ENCODE results near the gene OXLD1.
"Not testable (repeated sequence)": the region's sequence is repeated elsewhere in the genome, so short reads cannot be mapped to it uniquely, and the experiment has no call there.

OXLD1 gene

DNA sequence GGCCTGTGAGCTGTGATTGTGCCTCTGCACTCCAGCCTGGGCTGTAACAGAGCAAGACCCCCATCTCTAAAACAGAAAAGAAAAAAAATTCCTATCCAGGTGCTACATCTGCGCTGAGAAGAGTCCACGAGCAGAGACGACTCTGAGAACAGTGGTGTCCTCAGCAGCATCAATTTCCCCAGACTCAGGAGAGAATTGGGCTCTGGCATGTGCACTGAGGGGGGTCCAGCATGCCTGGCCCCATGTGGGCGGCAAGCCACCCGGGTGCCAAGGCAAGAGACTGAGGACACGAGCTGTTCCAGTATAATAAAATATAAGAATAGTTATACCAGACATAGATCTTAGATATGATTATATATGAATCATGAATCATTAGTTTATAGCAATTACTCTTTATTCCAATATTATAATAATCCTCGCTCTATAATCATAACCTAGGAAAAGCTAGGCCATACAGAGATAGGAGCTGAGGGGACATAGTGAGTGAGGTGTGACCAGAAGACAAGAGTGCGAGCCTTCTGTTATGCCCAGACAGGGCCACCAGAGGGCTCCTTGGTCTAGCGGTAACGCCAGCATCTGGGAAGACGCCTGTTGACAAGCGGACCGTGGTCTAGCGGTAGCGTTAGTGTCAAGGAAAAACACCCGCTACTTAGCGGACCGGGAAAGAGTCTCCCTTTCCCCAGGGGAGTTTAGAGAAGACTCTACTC, 9.3 kb upstream of the OXLD1 start:
- not testable (repeated sequence) for H3K4me3 Mint-ChIP-seq

DNA sequence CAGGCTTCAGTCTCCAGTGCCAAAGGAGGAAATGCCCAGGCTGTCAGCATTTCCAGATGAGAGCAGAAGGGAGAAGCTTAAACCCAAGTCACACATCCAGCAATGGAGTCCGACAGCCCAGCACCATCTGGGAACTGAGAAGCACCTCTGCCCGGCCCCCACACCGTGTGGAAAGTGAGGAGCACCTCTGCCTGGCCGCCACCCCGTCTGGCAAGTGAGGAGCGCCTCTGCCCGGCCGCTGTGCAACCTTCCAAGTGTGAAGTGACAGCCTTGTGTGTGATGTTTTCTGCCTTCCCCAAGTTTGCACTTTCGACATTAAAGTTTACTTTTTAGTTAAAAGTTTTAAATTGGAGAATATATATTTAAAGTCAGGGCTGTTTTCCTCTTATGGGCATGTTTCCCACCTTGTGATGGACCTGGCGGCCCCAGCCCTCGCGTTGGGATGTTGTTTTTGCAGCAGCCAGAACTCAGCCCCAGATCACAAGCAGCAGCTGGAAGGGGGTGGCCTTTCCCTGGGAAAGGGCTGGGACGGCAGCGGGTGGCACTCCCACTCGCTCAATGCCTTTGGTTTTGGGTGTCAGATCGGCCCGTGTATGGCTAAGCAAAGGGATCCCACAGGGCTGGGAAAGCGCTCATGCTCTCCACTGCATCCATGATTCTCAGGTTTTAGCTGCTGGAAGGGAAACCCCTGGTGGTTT, 7.3 kb upstream of the OXLD1 start:
- peaks cover 17% of the 10 kb centered on the region for H3K4me1 Mint-ChIP-seq
- H3K9me3 Mint-ChIP-seq, result no peaks in the 10 kb centered on the region
- ATAC-seq, result no peak
- no peaks in the 10 kb centered on the region for H3K27me3 Mint-ChIP-seq
- no peak overlapping the region for H3K4me3 Mint-ChIP-seq
- H3K27ac Mint-ChIP-seq, result no peak overlapping the region
- H3K36me3 Mint-ChIP-seq, result peaks cover 42% of the 10 kb centered on the region

More for the DNA sequence above, 9.3 kb upstream of the OXLD1 start:
- not testable (repeated sequence) for H3K4me1 Mint-ChIP-seq, H3K27me3 Mint-ChIP-seq, H3K9me3 Mint-ChIP-seq, H3K27ac Mint-ChIP-seq, ATAC-seq
- peaks cover 34% of the 10 kb centered on the region for H3K36me3 Mint-ChIP-seq

DNA sequence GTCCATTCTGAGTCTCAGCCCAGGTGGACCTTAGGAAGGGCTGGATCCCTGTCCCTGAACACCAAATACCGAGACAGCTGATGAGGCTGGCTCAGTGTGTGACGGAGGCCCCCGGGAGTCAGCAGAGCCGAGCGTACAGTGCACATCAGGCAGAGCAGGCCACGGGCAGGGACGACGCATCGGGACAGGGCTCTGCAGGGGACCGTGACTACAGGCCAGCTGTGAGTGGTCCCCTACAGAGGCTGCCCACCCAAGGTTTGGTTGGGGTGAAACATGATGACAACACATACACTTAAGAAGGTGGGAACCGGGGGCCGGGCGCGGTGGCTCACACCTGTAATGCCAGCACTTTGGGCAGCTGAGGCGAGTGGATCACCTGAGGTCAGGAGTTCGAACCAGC, 6.5 kb upstream of the OXLD1 start:
- Mint-ChIP-seq H3K27me3 (no peaks in the 10 kb centered on the region), H3K27ac (no peak overlapping the region), H3K9me3 (no peaks in the 10 kb centered on the region), H3K4me1 (peaks cover 25% of the 10 kb centered on the region), H3K36me3 (peaks cover 47% of the 10 kb centered on the region), H3K4me3 (no peak overlapping the region)
- ATAC-seq, result no peak

DNA sequence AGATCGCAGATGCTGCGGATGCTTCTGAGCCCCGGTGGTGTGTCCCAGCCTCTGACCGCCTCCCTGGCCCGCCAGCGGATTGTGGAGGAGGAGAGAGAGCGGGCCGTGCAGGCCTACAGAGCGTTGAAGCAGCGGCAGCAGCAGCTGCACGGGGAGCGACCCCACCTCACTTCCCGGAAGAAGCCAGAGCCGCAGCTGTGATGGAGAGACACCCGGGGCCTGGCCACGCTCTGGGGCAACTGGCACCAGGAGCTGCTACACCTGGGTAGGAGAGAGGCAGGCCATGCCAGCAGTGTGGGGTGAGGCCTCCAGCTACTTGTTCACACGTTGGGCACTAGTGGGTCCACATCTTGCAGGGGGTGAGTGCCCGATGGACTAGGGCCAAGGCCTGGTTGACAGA, 6.1 kb upstream of the OXLD1 start:
- Mint-ChIP-seq H3K36me3 (peaks cover 51% of the 10 kb centered on the region), H3K27me3 (no peaks in the 10 kb centered on the region), H3K4me1 (peaks cover 29% of the 10 kb centered on the region), H3K9me3 (no peaks in the 10 kb centered on the region), H3K4me3 (no peak overlapping the region), H3K27ac (no peak overlapping the region)
- ATAC-seq, result no peak

DNA sequence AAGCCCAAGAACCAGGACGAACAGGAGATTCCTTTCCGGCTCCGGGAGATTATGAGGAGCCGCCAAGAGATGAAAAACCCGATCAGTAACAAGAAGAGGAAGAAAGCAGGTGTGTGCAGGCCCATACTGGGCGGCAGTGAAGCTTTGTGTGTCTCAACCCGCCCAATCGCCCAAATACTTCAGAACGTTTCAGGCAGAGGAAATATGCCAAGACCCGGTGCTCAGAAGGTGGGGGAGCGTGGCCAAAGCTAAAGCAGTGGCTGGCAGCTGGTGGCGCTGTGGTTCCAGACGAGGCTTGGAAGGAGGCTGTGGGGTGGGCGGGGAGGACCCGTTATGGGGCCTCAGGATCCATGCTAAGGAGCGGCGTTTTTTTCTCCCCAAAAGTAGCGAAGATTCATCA, 1.3 kb upstream of the OXLD1 start:
- Mint-ChIP-seq H3K36me3 (peaks cover 41% of the 10 kb centered on the region), H3K27ac (peak overlapping the region; percentile 88), H3K4me3 (peak overlapping the region; percentile 93), H3K9me3 (no peaks in the 10 kb centered on the region), H3K4me1 (peaks cover 43% of the 10 kb centered on the region), H3K27me3 (no peaks in the 10 kb centered on the region)
- no peak for ATAC-seq

DNA sequence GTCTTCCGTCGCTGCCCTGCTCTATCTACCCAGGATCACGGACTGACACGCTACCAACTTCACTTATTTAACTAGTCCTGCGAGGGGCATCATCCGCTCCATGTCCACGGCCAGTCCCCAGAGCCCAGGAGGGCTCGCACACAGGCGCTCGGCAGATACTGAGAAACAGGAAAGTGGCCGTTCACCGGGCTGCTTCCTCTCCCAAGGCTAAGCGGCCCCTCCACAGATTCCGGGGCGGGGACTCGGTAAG, 388 bp downstream of the OXLD1 start:
- Mint-ChIP-seq H3K27ac (peak overlapping the region; percentile 88), H3K27me3 (no peaks in the 10 kb centered on the region), H3K9me3 (no peaks in the 10 kb centered on the region), H3K4me3 (peak overlapping the region; percentile 93), H3K36me3 (peaks cover 23% of the 10 kb centered on the region), H3K4me1 (peaks cover 43% of the 10 kb centered on the region)
- no peak for ATAC-seq

DNA sequence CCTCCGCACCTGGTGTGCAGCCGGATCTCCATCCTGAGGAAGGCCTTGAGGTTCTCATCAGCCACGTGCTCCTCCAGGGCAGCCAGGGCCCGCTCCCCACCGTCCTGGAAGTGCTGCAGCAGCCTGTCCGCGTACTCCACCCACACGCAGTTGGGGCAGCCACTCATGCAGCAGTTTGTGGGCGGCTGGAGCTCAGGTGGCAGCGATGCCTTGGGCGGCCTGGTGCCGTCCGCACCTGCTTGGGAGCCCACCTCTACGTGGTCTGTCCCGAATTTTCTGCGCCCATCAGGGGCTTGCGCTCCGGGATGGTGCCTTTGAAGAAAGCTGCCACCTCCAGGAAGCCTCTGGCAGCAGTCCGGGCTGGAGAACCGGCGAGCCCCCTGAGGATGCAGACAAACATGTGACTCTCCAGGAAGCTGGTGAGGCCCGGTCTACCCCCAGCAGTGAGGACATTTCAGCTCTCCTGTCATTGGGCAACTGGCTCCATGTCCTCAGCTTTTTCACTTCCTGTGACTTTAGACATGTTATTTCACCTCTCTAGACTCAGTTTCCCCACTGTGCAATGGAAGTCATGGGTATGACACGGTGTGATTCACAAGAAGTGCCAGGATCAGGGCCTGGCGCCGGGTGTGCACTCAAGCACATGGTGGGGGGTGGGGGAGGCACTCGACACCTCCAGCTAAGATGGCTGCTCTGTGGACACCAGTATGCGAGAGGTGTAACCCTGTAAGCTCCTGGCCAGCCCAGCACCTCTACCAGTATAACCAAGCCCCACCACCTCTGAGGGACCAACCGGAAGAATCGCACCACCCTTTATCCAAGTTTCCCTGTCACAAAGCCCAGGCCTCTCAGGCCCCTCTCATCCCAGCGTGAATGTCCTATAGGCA, 957 bp downstream of the OXLD1 start:
- H3K27ac Mint-ChIP-seq, result peak overlapping the region; percentile 88
- H3K9me3 Mint-ChIP-seq, result no peaks in the 10 kb centered on the region
- peak overlapping the region; percentile 93 for H3K4me3 Mint-ChIP-seq
- H3K36me3 Mint-ChIP-seq, result peaks cover 23% of the 10 kb centered on the region
- no peaks in the 10 kb centered on the region for H3K27me3 Mint-ChIP-seq
- peaks cover 43% of the 10 kb centered on the region for H3K4me1 Mint-ChIP-seq
- ATAC-seq, result peak; percentile 57

DNA sequence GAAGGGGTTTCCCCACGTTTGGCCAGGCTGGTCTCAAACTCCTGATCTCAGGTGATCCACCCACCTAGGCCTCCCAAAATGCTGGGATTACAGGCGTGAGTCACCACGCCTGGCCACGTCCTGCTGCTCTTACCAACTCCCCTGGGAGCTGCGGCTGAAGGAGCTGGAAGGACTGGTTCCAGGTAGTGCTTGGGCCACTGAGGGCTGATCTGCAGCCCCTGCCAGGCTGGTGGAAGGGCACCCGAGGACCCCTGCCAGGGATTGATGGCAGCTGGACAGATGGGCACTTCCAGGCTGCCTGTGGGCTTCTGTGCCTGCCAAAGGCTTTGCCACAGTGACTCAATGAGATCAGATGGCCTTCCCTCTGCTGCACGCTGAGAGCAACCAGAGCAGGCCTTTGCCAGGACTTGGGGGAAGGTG, 2.3 kb downstream of the OXLD1 start:
- peaks cover 16% of the 10 kb centered on the region for H3K36me3 Mint-ChIP-seq
- no peak for ATAC-seq
- H3K4me1 Mint-ChIP-seq, result peaks cover 36% of the 10 kb centered on the region
- no peaks in the 10 kb centered on the region for H3K27me3 Mint-ChIP-seq
- H3K4me3 Mint-ChIP-seq, result no peak overlapping the region
- H3K9me3 Mint-ChIP-seq, result no peaks in the 10 kb centered on the region
- no peak overlapping the region for H3K27ac Mint-ChIP-seq

DNA sequence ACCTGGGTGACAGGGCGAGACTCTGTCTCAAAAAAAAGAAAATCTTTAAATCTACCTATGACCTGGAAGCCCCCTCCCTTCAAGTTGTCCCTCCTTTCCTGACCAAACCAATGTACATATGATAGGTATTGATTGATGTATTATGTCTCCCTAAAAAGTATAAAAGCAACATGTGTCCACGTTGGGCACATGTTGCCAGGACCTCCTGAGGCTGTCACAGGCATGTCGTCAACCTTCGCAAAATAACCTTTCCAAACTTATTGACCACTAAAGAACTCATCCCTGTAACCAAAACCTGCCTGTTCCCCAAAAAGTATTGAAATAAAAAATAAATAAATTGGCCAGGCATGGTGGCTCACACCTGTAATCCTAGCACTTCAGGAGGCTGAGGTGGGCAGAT, 4.4 kb downstream of the OXLD1 start:
- no peak overlapping the region for H3K4me3 Mint-ChIP-seq
- peaks cover 18% of the 10 kb centered on the region for H3K4me1 Mint-ChIP-seq
- no peaks in the 10 kb centered on the region for H3K9me3 Mint-ChIP-seq
- H3K36me3 Mint-ChIP-seq, result peaks cover 6% of the 10 kb centered on the region
- no peak overlapping the region for H3K27ac Mint-ChIP-seq
- no peak for ATAC-seq
- H3K27me3 Mint-ChIP-seq, result no peaks in the 10 kb centered on the region

DNA sequence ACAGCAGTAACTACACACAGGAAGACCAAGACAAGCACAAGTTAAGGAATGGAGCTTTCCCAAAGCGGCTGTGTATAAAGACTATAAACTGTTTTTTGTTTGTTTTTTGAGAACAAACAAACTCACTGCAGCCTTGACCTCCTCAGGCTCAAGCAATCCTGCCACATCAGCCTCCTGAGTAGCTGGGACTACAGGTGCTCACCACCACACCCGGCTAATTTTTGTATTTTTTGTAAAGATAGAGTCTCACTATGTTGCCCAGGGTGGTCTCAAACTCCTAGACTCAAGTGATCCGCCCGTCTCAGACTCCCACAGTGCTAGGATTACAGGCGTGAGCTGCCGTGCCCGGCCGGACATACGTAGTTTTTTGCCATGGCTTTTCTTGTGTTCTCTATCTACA, 6.0 kb downstream of the OXLD1 start:
- ATAC-seq, result no peak
- Mint-ChIP-seq H3K36me3 (peaks cover 6% of the 10 kb centered on the region), H3K4me3 (no peak overlapping the region), H3K27ac (no peak overlapping the region), H3K4me1 (peaks cover 7% of the 10 kb centered on the region), H3K27me3 (no peaks in the 10 kb centered on the region), H3K9me3 (no peaks in the 10 kb centered on the region)

DNA sequence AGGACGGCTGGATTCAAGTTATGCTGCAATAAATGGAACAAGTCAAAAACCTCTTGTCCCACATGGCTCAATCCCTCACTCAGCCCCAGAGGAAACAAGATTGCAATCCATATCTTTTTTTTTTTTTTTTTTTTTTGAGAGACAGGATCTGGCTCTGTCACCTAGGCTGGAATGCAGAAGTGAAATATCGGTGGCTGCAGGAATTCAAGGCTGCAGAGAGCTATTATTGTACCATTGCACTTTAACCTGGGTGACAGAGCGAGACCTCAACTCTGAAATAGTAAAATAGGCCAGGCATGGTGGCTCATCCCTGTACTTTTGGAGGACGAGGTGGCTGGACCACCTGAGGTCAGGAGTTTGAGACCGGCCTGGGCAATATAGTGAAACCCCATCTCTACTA, 7.4 kb downstream of the OXLD1 start:
- H3K4me3 Mint-ChIP-seq, result no peak overlapping the region
- no peaks in the 10 kb centered on the region for H3K9me3 Mint-ChIP-seq
- peaks cover 14% of the 10 kb centered on the region for H3K27me3 Mint-ChIP-seq
- no peak overlapping the region for H3K27ac Mint-ChIP-seq
- H3K4me1 Mint-ChIP-seq, result no peaks in the 10 kb centered on the region
- ATAC-seq, result no peak
- H3K36me3 Mint-ChIP-seq, result no peaks in the 10 kb centered on the region

DNA sequence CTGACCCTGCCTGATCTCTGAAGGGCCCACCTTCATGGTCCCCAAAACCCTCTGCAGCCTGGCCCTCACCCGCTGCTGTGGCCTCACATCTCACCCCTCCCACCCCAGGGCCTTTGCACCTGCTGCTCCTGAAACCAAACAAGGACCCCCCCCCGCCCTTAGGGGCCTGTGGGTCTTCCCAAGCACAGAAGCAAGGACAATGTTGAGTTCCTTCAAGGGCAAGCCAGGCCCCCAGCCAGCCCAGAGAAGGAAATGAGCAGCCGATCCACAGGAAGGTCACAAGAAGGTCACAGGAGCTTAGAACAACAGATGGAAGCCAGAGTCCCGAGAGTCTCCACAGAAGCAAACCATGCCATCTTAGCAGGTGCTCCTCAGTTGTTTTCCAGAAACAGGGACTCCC, 9.6 kb downstream of the OXLD1 start:
- ATAC-seq, result no peak
- Mint-ChIP-seq H3K36me3 (no peaks in the 10 kb centered on the region), H3K27ac (no peak overlapping the region), H3K4me3 (no peak overlapping the region), H3K27me3 (peaks cover 35% of the 10 kb centered on the region), H3K4me1 (peaks cover 10% of the 10 kb centered on the region), H3K9me3 (no peaks in the 10 kb centered on the region)

DNA sequence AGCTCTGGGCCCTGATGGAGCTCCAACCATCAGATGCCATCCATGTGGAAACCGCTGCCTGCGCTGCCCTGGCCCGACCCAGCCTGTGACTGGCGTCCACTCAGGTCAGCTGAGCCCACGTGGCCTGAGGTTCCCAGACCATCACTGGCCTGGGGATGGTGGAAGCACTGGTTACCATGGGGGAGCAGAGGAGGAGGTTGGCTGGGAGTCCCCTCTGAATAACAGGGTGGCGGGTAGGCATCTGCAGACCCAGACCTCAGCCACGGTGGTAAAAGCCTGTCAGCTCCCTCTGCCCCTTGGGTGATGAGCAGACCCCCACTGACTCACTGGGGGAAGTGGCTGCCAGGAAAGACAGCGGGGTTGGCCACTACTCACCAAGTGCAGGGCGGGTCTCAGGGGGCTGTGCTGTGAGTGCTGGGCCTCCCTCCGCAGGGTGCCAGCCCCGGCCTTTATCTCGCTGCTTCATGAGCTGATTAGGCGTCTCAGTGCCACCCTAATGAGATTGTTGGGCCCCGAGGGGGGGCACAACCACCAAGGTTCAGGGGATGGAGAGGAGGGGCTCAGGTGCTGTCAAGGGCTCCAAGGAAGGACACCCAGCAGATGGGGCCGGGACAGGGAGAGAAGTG, 10.2 kb downstream of the OXLD1 start, which contains the start of gene PDE6G:
PDE6G (minus strand) TSS at position 425 of the 626 bp plus-strand sequence. CDS start 3,237 bp downstream, outside the sequence.
- H3K36me3 Mint-ChIP-seq, result no peaks in the 10 kb centered on the region
- ATAC-seq, result no peak
- H3K4me1 Mint-ChIP-seq, result peaks cover 10% of the 10 kb centered on the region
- H3K27me3 Mint-ChIP-seq, result peaks cover 40% of the 10 kb centered on the region
- H3K27ac Mint-ChIP-seq, result no peak within 1 kb of the TSS
- H3K4me3 Mint-ChIP-seq, result no peak within 1 kb of the TSS
- H3K9me3 Mint-ChIP-seq, result no peaks in the 10 kb centered on the region

DNA sequence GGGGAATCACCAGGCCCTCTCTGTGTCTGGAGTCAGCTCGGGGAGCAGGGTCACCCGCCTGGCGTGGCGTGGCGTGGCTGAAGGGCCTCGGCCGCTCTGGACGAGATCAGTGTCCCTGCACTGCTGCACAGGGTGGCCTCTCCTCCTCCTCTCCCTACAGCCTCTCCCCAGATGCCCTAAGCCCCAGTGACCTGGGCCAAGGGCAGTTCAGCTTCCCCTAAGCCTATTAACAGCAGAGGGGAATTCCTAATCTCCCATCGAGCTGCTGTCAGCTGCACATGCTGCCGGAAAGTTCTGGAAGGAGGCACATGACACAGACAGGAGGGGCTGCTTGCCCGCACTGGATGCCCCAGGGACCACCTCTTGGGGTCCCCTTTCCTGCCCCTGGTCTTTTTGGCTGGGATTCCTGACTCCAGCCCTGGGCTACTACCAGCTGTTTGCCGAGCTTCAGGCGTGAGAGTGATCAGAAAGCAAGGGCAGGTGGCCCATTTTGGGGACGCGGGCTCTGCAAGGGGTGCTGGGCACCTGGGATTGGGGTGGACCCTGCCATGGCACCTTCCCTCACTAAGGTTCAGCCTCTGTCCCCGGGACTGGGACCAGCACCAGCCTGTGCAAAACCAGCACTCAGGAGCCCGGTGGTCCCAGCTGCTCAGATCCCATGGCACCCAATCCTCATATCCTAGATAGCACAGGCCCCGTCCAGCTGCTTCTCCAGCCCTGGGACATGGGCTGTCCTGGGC, 10.9 kb downstream of the OXLD1 start:
- ATAC-seq, result no peak
- Mint-ChIP-seq H3K9me3 (no peaks in the 10 kb centered on the region), H3K4me1 (peaks cover 10% of the 10 kb centered on the region), H3K4me3 (no peak overlapping the region), H3K27me3 (peaks cover 40% of the 10 kb centered on the region), H3K36me3 (no peaks in the 10 kb centered on the region), H3K27ac (no peak overlapping the region)

Measured in stimulated activated memory B cell treated with anti-CD40 and anti-IgM and Interleukin-4, amounts not matched to agents 10 μg/mL and 1 μg/mL and 100 μg/mL, for 72 hours (primary cell).